HG03103 (cell line): Measurements from ENCODE around the gene LIMK1.
"Not testable (repeated sequence)": the region's sequence is repeated elsewhere in the genome, so short reads cannot be mapped to it uniquely, and the experiment has no call there.

Experiments used
- ATAC-seq: cut with Tn5 transposase; IDR thresholded peaks from one replicate; pipeline ENCODE4 v1.9.1; 2021; ENCODE audit warnings: low read depth; ENCODE audit not compliant: unreplicated experiment

Gene LIMK1

DNA sequence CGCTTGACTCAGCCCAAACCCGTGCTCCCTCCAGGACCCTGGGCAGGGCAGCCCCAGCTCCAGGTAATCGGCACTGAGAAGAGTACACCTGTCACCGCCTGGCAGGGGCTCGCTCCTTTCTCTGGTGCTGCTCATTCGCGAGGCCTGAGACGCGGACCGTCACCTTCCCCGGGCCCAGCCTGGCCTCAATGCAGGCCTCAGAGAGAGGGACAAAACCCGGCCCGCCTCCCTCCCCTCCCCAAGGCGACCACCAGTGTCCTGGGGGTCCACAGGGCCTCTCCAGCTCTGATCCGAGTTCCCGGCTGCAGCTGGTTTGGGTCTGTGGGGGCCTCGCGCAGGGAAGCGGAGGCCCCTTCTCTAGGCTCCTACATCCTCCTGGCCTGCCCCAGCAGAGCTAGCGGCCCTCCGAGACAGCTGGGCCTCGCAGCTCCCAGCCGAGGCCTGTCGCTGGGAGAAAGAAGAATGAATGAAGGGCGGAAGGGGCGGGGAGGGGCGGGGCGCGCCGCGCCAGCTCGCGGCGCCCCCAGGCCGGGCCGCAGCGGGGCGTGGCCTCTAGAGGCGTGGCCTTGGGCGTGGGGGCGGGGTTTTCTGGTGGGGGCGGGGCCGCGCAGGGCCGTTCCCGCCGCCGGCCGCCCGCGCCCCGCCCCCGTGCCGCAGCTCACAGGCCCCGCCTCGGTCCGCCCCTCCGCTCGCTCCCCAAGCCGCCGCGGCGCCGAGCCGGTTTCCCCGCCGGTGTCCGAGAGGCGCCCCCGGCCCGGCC lies at the start of gene LIMK1:
Gene LIMK1, plus strand, starts transcription at position 688 of the 760 bp plus-strand sequence. CDS start 187 bp downstream, outside the sequence.
- ATAC-seq = peak; percentile 62

DNA sequence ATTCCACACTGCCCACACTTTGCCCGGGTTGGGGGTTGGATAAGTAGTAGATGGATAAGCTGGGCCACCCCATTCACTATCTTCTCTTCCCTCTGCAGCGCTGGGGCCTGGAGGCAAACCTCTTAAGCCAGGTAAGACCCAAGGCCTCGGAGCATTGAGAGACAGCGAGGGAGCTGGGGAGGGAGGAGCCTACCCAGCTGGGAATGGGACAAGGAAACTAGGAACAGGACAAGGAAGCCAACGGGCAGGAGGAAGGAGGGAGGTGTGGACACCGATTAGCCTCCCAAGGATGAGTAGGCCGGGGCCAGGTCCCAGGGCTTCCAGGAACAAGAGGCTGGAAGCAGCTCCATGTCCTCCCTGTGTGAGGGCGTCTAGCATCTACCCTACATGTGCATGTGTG lies 46.0 kb upstream of the LIMK1 start:
- no peak for ATAC-seq

DNA sequence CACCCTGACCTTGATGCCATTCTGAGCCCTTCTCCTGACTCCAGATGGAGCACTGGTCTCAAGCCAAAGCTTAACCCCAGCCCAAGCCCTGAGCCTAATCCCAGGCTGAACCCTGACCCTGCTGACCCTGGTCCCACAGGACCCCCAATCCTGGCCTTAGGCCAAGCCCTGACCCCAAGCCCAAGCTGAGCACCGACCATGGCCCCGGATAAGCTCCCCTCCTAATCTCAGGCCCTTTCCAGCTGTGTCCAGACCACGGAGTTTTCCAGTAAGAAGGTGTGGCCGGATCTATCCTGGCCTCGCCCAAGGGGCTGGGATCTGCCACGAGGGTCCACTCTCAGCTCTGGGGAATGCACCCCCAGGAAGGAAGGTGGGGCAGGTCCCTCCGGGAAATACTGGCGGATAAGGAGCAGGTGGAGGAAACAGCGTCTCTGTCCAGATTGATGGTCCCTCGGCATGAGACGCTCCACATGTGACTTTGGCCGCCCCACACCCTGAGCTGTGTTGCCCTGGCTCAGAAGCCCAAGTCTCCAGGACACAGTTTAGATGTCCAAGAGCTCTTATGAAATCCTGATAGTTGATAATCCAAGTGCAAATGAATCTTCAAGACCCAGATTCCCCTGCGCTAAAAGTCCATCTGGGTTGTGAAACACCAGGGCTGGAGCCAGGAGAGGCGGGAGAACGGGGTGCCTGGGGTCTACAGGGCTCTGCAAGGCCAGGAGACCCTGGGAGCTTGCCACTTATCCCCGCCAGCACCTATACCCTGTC lies 45.2 kb upstream of the LIMK1 start:
- ATAC-seq = no peak

DNA sequence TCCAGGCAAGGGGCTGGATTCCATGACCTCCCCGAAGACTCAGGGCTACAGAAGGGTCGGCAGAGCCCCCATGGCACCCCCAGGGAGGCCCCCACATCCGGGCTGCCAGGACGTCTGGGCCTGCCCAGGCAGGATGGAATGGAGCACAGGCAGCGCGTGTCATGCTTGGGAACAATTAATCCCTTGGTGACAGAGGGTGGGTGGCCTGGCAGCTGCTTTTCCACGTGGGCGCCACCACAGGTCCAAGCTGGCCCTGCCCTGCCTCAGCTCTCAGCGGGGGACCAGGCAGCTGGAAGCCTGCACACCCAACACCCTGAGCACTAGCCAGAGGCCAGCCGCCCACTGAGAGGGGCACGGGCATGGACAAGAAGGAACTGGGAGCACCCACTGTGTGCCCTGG lies 44.3 kb upstream of the LIMK1 start:
- no peak for ATAC-seq

DNA sequence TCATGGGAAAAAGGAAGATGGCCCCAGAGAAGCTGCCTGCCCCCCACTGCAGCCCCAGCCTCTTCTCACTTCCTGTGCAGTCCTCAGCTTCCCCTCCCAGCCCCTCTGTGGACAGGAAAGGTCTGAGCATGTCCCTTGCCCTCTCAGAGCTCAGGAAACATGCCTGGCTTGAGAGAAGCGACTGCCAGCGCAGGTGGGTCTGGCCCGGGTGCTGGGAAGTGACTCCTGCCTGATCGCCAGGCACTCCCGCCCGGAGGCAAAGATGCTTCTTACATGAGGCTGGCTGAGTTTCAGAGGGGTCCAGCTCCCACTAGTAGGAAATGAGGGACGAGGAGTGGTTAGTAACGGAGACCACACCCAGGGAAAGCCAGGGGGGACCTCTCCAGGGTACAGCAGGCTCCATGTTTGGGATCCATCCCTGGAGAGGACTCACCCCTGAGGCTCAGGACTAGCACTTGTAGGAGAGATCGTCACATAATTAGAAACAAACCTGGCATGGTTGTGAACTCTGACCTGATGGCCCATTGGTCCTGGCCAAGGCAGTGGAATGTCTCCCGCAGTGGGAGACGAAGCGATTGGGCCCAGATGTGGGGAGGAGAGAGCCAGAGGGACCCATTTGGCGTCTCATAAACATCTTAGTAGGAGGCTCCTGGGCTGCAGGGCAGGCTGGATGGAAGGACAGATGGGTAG lies 43.4 kb upstream of the LIMK1 start:
- ATAC-seq = no peak

DNA sequence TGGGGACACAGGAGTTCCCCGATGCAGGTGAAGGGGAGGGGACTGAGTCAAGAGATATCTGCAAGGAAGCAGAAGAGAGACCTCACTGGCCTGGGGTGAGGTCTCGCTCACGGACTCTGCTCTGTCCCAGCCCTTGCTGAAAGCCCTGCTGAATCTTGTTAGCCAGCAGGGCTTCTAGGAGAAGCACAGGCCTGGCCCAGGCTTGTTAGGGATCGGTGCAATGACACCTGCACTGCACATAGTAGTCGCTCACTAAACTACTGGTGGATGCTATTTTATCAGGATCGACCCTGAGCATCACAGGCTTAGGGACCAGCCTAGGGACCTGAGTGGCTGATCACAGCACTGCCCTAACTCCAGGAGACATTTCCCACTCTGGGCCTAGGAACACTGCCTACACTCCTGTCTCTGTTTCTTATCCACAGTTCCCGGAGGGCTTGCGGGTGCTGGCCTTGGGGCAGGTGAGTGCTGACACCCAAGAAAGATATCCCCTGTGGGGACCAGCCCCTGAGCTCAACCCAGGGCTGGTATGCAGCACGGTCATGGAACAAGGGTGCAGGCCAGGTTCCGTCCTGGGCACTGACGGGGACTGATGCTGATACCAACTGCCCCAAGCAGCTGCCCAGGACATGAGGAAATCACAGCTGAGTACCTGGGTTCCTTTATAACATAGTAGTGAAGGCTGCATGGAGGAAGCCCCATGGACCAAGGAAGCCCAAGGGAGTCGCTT lies 42.6 kb upstream of the LIMK1 start:
- no peak for ATAC-seq

DNA sequence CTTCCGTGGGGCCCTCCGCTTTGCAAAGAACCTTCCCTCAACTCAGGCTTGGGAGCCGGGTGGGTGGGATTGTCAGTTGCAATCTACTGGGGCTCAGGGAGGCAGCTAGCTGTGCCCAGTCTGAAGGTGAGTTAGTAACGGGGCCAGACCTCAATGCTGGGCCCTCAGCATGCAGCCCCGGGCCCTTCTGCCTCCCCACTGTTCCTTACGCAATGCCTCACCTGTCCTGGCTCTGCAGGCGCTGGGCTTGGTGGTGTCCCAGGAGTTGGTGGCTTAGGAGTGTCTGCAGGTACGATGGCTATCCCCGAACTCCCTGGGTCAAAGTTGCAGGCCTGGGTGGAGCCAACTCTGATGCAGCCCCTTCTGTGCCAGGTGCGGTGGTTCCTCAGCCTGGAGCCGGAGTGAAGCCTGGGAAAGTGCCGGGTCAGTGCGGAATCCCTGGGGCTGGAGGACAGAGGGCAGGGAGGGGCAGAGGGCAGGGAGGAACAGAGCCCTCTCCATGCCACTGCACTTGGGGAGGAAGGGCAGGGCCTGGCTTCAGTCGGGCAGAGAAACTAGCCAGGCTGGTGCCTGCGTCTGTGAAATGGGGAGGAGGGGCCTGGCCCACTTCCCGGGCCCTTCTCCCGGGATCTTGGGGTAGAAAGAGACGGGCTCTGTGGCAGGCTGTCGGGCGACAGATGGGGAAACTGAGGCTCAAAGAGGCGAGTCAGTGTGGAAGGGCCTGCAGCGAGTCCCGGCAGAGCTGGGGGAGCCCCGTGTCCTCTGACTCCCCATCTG lies 40.7 kb upstream of the LIMK1 start:
- no peak for ATAC-seq

DNA sequence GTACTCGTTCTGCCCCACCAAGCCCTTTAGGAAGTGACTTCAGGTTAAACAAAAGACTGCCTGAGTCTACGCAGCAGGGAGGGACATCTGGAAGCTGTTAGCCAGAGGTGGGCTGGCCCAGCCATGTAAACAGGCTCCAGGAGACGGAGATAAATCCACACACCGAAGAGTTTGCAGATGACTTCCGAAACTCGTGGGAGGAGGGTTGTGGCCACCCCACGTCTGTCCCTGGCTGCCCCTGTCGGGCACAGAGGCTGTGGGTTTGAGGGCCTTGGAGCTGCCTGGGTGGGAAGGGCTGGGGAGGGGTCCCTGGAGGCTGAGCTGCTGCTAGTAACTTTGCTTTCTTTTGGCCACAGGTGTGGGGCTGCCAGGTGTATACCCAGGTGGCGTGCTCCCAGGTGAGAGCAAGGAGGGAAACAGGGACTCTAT lies 40.1 kb upstream of the LIMK1 start:
- ATAC-seq = no peak

DNA sequence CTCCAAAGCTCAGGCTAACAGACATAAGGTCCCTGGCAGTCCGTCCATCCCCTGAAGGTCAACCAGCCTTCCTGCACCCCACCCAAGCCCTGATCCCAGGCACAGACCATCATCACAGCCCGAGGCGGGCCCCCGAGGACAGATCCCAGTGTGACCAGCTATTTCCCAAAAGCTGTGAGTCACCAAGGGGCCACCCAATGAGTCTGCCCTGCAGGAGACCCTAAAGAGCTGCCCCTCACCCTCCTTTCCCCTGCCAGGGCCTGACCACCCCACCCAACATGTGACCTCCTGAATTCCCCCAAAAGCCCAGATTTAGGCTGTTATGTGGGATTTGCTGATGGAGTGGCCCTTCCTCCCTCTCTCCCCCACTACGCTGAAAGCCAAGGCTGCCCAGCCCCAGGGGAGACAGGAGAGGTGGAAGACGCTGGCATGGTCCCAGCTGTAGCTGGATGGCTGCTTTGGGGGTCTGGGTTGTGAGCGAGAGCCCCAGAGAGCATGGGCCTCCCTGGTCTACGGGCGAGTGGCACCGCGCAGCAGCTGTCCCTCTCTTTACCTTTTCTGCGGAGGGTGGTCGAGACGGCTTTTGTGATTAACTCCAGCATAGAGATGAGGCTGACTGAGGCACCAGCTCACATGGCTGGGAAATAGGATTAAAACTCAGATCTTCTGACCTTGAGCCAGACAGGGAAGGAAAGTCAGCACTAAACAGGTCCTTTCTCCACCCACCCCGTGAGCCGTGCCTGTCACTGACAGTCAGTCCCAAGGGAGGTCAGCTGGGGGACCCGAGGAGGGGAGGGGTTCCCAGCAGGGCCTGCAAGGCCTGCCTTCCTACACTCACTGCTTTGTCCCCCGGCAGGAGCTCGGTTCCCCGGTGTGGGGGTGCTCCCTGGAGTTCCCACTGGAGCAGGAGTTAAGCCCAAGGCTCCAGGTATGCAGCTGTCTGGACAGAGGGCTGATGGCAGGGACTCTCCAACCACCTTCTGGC lies 38.9 kb upstream of the LIMK1 start:
- ATAC-seq = no peak

DNA sequence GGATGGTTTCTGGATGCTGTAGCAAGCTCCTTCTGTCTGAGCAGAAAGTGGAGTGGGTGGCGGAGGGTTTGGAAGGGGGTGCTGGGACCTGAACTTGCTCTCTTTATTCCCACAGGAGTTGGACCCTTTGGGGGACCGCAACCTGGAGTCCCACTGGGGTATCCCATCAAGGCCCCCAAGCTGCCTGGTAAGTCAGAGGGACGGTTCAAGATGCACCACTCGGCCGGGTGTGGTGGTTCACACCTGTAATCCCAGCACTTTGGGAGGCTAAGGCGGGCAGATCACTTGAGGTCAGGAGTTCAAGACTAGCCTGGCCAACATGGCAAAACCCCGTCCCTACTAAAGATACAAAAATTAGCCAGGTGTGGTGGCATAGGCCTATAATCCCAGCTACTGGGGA lies 37.0 kb upstream of the LIMK1 start:
- ATAC-seq = not testable (repeated sequence)

DNA sequence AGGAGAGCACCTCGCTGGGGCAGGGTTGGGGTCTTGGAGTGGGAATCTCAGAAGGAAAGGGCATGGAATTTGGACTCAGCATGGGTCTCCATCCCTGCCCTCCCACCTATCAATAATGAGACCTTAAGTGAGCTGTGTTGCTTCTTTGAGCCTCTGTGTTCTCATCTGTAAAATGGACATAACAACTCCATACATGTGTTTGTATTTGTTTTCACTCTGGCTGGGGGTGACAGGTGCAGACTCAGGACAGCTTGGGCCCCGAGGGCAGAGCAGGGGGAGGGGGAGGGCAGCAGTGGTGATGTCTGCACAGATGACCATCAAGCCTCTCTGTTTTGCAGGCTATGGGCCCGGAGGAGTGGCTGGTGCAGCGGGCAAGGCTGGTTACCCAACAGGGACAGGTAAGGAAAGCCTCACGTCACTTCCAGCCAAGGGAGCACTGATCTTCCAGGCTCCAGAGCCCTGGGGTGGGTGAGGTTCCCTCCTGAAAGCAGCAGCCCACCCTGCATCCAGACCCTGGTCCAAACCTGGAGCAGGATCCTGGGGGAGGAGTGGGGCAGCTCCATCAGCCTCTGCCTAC lies 35.7 kb upstream of the LIMK1 start:
- ATAC-seq = no peak

DNA sequence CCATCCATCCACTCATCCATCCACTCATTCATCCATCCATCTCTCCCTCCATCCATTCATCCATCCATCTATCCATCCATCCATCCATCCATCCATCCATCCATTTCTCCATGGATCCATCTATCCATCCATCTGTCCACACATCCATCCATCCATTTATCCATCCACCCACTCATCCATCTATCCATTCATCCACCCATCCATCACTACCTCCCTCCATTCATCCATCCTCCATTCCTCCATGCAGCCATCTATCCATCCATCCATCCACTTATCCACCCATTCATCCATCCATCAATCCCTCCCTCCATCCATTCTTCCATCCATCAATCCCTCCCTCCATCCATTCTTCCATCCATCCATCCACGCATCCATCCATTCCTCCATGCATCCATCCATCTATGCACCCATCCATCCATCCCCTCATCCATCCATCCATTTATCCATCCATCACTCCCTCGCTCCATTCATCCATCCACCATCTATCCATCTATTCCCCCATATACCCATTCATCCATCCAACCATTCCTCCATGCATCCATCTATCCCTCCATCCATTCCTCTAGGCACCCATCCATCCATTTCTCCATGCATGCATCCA lies 34.5 kb upstream of the LIMK1 start:
- no peak for ATAC-seq

DNA sequence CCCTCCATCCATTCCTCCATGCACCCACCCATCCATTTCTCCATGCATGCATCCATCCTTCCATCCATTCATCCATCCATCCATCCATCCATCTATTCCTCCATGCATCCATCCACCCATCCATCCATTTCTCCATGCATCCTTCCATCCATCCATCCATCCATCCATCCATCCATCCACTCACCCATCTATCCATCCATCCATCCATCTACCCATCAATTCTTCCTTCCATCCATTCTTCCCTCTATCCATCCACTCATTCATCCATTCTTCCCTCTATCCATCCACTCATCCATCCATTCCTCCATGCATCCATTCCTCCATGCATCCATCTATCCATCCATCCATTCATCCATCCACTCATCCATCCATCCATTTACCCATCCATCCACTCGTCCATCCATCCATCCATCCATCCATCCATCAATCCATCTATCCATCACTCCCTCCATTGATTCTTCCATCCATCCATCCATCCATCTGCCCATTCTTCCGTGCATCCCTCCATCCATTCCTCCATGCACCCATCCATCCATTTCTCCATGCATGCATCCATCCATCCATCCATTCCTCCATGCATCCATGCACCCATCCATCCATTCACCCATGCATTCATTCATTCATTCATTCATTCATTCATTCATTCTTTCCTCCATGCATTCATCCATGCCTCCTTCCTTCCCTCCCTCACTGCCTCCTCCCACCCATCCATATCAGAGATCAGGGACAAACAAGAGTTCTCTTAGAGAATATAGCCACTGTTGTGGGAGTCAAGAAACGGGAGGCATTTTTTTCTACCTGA lies 33.4 kb upstream of the LIMK1 start:
- no peak for ATAC-seq

DNA sequence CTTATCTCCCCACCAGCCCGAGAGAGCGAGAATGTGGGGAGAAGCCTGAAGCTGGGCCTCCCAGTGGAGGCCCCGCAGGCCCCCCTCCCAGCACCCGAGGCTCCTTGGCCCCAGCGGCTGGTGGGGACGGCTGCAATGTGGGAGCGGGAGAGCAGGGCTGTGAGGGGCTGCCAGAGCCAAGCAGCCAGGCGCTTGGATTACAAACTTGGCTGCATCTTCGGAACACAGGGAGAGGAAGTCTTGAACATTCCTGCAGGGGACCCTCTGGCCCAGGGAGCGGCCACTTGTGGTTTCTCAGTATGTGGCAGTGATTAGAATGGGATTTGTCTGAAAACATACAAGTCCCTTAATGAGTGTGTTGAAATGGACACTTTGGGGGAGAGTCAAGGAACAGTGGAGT lies 32.4 kb upstream of the LIMK1 start:
- no peak for ATAC-seq

DNA sequence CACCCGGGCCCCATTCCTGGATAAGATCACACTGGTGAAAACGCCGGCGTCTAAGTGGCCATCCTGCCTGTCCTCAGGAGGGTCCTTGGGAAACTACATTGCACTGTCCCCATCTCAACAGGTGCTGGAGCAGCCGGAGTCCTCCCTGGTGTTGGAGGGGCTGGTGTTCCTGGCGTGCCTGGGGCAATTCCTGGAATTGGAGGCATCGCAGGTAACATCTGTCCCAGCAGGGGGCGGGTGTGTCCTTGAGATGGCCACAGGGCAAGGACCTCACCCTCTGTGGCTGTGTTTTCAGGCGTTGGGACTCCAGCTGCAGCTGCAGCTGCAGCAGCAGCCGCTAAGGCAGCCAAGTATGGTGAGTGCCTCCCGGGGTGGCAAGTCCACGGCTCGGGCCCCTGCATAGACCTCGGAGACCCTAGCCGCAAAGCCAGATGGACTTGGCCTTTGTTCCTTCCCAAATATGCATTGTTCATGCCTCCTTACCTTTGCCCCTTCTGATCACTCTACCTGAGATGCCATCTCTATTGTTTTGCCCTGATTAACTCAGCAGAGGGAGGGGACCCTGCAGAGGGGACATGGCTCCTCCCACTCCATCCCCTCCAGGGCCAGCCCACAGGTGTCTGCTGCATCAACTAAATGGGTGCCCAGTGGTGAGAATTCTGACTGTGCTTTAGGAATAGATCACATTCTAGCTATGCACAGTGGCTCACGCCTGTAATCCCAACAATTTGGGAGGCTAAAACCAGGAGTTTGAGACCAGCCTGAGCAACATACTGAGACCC lies 31.8 kb upstream of the LIMK1 start:
- ATAC-seq = no peak

DNA sequence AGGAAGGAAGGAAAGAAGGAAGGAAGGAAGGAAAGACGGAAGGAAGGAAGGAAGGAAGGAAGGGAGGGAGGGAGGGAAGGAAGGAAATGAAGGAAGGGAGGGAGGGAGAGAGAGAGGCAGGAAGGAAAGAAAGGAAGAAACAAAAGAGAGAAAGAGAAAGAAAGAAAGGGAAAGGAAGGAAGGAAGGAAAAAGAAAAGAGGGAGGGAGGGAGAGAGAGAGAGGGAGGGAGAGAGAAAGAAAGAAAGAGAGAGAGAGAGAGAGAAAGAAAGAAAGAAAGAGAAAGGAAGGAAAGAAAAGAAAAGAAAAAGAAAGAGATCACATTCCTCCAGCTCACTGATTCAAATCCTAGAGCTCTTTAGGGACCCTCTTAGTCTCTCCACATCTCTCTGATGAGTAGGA lies 31.0 kb upstream of the LIMK1 start:
- no peak for ATAC-seq
